Ishikawa (cell line): Measurements from ENCODE around the gene SMARCB1.

Experiments
- CEBPB ChIP-seq: IDR thresholded peaks from 2 replicates; pipeline ENCODE4 v1.6.1; 2012
- CREB1 ChIP-seq: IDR thresholded peaks from 2 replicates; pipeline ENCODE4 v1.6.1; 2012; ENCODE audit warnings: low read depth
- EGR1 ChIP-seq: IDR thresholded peaks from 2 replicates; pipeline ENCODE4 v1.6.1; 2012
- EP300 ChIP-seq: IDR thresholded peaks from 2 replicates; pipeline ENCODE4 v1.6.1; 2012; ENCODE audit warnings: borderline replicate concordance
- FOXM1 ChIP-seq: IDR thresholded peaks from 2 replicates; pipeline ENCODE4 v1.6.1; 2012; ENCODE audit warnings: low read depth, borderline replicate concordance
- NFIC ChIP-seq: IDR thresholded peaks from 2 replicates; pipeline ENCODE4 v1.6.1; 2012
- RAD21 ChIP-seq: IDR thresholded peaks from 2 replicates; pipeline ENCODE4 v1.6.1; 2012; ENCODE audit warnings: low read depth
- TAF1 ChIP-seq: IDR thresholded peaks from 2 replicates; pipeline ENCODE4 v1.6.1; 2012; ENCODE audit warnings: low read depth, mild to moderate bottlenecking
- TCF12 ChIP-seq: IDR thresholded peaks from 2 replicates; pipeline ENCODE4 v1.6.1; 2012; ENCODE audit warnings: low read depth
- TEAD4 ChIP-seq: IDR thresholded peaks from 2 replicates; pipeline ENCODE4 v1.6.1; 2012
- YY1 ChIP-seq: IDR thresholded peaks from 2 replicates; pipeline ENCODE4 v1.6.1; 2012; ENCODE audit warnings: low read depth
- ZBTB7A ChIP-seq: IDR thresholded peaks from 2 replicates; pipeline ENCODE4 v1.6.1; 2012; ENCODE audit warnings: low read depth
- TF ChIP-seq, protein P1 (sequence below): IDR thresholded peaks from 2 replicates; pipeline ENCODE4 v1.6.1; 2012
- TF ChIP-seq, protein P2 (sequence below): IDR thresholded peaks from 2 replicates; pipeline ENCODE4 v1.6.1; 2012; ENCODE audit warnings: low read depth, mild to moderate bottlenecking
- TF ChIP-seq, protein P3 (sequence below): IDR thresholded peaks from 2 replicates; pipeline ENCODE4 v1.6.1; 2012

Gene SMARCB1

DNA sequence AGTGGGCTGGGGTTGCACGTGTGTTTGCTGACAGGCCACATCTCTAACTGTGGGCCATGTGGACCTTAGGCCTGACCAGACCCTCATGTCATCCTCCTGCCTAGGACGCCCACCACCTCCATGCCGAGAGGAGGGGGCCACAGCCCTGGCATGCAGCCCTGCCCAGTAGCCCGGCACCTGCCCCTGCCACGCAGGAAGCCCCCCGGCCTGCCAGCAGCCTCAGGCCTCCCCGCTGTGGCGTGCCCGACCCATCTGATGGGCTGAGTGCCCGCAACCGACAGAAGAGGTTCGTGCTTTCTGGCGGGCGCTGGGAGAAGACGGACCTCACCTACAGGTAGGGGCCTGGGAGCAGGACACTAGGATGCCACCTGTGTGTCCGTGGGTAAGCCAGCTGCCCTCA is 7.7 kb upstream of the SMARCB1 start:
- TF ChIP-seq FOXM1 (no peak), YY1 (no peak), TAF1 (no peak), EP300 (no peak), EGR1 (no peak), NFIC (no peak), TEAD4 (no peak), CREB1 (no peak), ZBTB7A (no peak), CEBPB (no peak), RAD21 (no peak), TCF12 (no peak)
- TF ChIP-seq, protein P1, sequence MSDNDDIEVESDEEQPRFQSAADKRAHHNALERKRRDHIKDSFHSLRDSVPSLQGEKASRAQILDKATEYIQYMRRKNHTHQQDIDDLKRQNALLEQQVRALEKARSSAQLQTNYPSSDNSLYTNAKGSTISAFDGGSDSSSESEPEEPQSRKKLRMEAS, result no peak
- TF ChIP-seq, protein P2, sequence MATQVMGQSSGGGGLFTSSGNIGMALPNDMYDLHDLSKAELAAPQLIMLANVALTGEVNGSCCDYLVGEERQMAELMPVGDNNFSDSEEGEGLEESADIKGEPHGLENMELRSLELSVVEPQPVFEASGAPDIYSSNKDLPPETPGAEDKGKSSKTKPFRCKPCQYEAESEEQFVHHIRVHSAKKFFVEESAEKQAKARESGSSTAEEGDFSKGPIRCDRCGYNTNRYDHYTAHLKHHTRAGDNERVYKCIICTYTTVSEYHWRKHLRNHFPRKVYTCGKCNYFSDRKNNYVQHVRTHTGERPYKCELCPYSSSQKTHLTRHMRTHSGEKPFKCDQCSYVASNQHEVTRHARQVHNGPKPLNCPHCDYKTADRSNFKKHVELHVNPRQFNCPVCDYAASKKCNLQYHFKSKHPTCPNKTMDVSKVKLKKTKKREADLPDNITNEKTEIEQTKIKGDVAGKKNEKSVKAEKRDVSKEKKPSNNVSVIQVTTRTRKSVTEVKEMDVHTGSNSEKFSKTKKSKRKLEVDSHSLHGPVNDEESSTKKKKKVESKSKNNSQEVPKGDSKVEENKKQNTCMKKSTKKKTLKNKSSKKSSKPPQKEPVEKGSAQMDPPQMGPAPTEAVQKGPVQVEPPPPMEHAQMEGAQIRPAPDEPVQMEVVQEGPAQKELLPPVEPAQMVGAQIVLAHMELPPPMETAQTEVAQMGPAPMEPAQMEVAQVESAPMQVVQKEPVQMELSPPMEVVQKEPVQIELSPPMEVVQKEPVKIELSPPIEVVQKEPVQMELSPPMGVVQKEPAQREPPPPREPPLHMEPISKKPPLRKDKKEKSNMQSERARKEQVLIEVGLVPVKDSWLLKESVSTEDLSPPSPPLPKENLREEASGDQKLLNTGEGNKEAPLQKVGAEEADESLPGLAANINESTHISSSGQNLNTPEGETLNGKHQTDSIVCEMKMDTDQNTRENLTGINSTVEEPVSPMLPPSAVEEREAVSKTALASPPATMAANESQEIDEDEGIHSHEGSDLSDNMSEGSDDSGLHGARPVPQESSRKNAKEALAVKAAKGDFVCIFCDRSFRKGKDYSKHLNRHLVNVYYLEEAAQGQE, result no peak

DNA sequence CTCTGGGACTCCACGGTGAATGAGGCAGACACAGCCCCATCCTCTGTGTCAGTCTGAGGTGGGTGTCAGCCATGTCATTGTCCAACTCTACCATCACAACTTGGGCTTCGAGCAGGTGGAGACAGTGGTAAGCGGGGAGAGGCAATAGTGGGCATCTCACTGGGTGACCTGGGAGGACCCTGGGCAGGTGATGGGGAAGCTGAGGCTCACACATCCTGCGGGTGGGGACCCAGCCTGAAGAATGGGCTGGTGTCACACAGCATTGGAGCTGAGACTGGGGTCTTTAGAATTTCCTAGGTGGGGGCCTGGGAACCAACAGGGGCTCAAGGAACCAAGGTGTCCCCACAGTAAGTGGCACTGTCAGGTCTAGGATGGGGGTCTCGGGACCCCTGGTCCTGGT is 7.0 kb upstream of the SMARCB1 start:
- TF ChIP-seq NFIC (no peak), FOXM1 (no peak), CEBPB (no peak), ZBTB7A (no peak), CREB1 (no peak), EGR1 (no peak), YY1 (no peak), TCF12 (no peak), EP300 (no peak), TAF1 (no peak), TEAD4 (no peak), RAD21 (no peak)
- TF ChIP-seq, protein P1, result no peak
- TF ChIP-seq, protein P2, result no peak
- TF ChIP-seq, protein P3, sequence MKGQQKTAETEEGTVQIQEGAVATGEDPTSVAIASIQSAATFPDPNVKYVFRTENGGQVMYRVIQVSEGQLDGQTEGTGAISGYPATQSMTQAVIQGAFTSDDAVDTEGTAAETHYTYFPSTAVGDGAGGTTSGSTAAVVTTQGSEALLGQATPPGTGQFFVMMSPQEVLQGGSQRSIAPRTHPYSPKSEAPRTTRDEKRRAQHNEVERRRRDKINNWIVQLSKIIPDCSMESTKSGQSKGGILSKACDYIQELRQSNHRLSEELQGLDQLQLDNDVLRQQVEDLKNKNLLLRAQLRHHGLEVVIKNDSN, result no peak

DNA sequence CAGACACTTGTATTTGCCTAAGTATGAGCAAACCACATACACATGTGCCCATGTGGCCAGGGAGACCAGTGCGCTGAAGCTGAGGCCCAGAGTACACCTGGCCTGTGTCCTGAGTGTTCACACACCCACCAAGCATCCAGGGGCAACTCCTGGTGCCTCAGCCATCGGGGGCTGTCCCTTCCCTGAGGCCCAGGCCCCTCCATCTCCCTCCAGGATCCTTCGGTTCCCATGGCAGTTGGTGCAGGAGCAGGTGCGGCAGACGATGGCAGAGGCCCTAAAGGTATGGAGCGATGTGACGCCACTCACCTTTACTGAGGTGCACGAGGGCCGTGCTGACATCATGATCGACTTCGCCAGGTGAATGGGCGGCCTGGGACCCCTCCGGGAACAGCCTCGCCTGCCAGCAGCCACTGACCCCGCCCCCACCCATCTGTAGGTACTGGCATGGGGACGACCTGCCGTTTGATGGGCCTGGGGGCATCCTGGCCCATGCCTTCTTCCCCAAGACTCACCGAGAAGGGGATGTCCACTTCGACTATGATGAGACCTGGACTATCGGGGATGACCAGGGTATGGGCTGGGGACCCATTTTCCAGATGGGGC is 6.5 kb upstream of the SMARCB1 start:
- no peak for TF ChIP-seq CREB1
- TF ChIP-seq, protein P1, result no peak
- no peak for TF ChIP-seq YY1
- TF ChIP-seq, protein P2, result no peak
- TF ChIP-seq, protein P3, result no peak
- TF ChIP-seq NFIC, result no peak
- no peak for TF ChIP-seq TAF1
- no peak for TF ChIP-seq EGR1
- no peak for TF ChIP-seq CEBPB
- no peak for TF ChIP-seq FOXM1
- TF ChIP-seq RAD21, result no peak
- TF ChIP-seq TEAD4, result no peak
- TF ChIP-seq TCF12, result no peak
- no peak for TF ChIP-seq ZBTB7A

DNA sequence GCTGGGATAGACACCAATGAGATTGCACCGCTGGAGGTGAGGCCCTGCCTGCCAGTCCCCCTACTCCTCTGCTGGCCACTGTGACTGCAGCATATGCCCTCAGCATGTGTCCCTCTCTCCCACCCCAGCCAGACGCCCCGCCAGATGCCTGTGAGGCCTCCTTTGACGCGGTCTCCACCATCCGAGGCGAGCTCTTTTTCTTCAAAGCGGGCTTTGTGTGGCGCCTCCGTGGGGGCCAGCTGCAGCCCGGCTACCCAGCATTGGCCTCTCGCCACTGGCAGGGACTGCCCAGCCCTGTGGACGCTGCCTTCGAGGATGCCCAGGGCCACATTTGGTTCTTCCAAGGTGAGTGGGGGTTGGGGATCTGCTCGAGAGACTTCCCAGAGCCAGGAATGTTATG is 5.7 kb upstream of the SMARCB1 start:
- no peak for TF ChIP-seq ZBTB7A
